ENCODE results near the gene SEC23A. TPM values are rescaled to one million over a fixed set of nuclear protein-coding genes. Genes with fewer than 3 reads are reported as not detected.

The SEC23A gene
- total and polyA plus RNA-seq, 2 donors (not counting 3 experiments of a cell fraction or from before 2014, with no cell fraction given) = 78.3 to 155 TPM

DNA sequence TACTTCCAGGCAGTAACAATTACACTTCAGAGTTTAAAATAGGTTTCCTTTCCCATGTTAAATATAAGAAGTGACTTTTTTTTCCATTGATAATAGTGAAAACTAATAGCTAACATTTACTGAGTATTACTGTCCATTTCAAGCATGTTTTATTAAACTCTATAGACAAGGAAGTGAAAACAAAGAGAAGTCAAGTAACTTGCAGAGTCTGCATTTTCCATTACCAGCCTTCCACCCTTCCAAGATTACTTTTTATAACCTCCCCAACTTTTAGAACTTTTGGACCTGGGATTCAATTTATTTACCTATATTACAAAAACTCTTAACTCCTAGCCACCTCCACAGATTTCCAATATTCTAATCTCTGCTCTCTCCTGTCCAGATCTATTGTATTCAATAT lies 67.7 kb downstream of the SEC23A start:
- peak; percentile 21 for FAIRE-seq
- ChIA-PET CTCF (interaction anchor here (0.6 to 2.4 kb wide), 19 partner anchors 8 to 1326 kb away, joined by 3 to 40 read pairs (median 6); partner anchors contain the start of genes SSTR1 and TRAPPC6B), POLR2A (interaction anchor here (1.2 kb wide), 1 partner anchor 68 kb away, joined by 4 read pairs; the partner anchor contains the start of gene SEC23A)
- peaks cover 3% of the 10 kb centered on the region for H4K20me1 ChIP-seq (replicated peaks; ENCODE audit: control insufficient read depth, extremely low read depth, insufficient read depth, low read length)
- dilution Hi-C loops (cut with MboI; ENCODE audit: extremely low pct_ligation_motif_present, low sequenced_read_pairs) = no loop called here
- no peak overlapping the region for H3K4me2 ChIP-seq (ENCODE audit: insufficient read depth, low read length)
- H3K4me1 ChIP-seq (ENCODE audit: control insufficient read depth, extremely low read depth, insufficient read depth, low read length) = no peaks in the 10 kb centered on the region
- intact Hi-C loops (cut with micrococcal nuclease) = no loop called here
- H3K79me2 ChIP-seq (ENCODE audit: control insufficient read depth, insufficient read depth, low read length) = no peaks in the 10 kb centered on the region
- no peak for TF ChIP-seq FOS (IDR thresholded peaks at IDR 0.05; ENCODE audit: borderline replicate concordance, insufficient read depth, low read length)
- TF ChIP-seq, protein P1, sequence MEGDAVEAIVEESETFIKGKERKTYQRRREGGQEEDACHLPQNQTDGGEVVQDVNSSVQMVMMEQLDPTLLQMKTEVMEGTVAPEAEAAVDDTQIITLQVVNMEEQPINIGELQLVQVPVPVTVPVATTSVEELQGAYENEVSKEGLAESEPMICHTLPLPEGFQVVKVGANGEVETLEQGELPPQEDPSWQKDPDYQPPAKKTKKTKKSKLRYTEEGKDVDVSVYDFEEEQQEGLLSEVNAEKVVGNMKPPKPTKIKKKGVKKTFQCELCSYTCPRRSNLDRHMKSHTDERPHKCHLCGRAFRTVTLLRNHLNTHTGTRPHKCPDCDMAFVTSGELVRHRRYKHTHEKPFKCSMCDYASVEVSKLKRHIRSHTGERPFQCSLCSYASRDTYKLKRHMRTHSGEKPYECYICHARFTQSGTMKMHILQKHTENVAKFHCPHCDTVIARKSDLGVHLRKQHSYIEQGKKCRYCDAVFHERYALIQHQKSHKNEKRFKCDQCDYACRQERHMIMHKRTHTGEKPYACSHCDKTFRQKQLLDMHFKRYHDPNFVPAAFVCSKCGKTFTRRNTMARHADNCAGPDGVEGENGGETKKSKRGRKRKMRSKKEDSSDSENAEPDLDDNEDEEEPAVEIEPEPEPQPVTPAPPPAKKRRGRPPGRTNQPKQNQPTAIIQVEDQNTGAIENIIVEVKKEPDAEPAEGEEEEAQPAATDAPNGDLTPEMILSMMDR (IDR thresholded peaks at IDR 0.05; ENCODE audit: extremely low read depth in 1 of 2, insufficient read depth in 1 of 2, low read depth in 1 of 2, low read length in 2 of 2) = no peak
- TF ChIP-seq GATA2 (IDR thresholded peaks at IDR 0.05; ENCODE audit: insufficient read depth, insufficient read length, low read depth, low read length) = no peak
- TF ChIP-seq EZH2 (IDR thresholded peaks at IDR 0.05; ENCODE audit: borderline replicate concordance, low read depth, low read length, severe bottlenecking) = no peak
- TF ChIP-seq, protein P2, sequence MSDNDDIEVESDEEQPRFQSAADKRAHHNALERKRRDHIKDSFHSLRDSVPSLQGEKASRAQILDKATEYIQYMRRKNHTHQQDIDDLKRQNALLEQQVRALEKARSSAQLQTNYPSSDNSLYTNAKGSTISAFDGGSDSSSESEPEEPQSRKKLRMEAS (IDR thresholded peaks at IDR 0.05; ENCODE audit: insufficient read depth, insufficient read length) = no peak
- TF ChIP-seq JUN (IDR thresholded peaks at IDR 0.05; ENCODE audit: borderline replicate concordance, insufficient read depth, insufficient read length, low read depth) = no peak
- TF ChIP-seq MYC (IDR thresholded peaks at IDR 0.05; ENCODE audit: low read depth, low read length) = no peak
- TF ChIP-seq POLR2AphosphoS5 (IDR thresholded peaks at IDR 0.05; ENCODE audit: insufficient read depth, low read depth, low read length) = no peak
- TF ChIP-seq POLR2A (IDR thresholded peaks at IDR 0.05; ENCODE audit: low read depth, low read length) = no peak
- no peak overlapping the region for H2AFZ ChIP-seq (ENCODE audit: low read depth, low read length)
- H3K36me3 ChIP-seq (ENCODE audit: control insufficient read depth in 2 of 2, extremely low read depth in 1 of 2, insufficient read depth in 2 of 2, low read length in 2 of 2) = peaks cover 11 to 31% of the 10 kb centered on the region in 2 experiments
- H3K9ac ChIP-seq (replicated peaks; ENCODE audit: extremely low read depth, insufficient read depth, low read length) = no peak overlapping the region
- H3K27ac ChIP-seq (ENCODE audit: insufficient read depth, low read depth, low read length) = no peak overlapping the region
- no TSS peak for BruUV-seq (replicated peaks)
- no peaks in the 10 kb centered on the region for H3K9me3 ChIP-seq (replicated peaks; ENCODE audit: control insufficient read depth, insufficient read depth, low read length)
- H3K27me3 ChIP-seq (ENCODE audit: control insufficient read depth in 2 of 2, insufficient read depth in 2 of 2, low read length in 2 of 2) = no peaks in the 10 kb centered on the region
- no peak overlapping the region for H3K4me3 ChIP-seq (replicated peaks in 1 of 3; ENCODE audit: insufficient read depth in 1 of 3, low read depth in 1 of 3, low read length in 3 of 3)
- no peaks in the 10 kb centered on the region for H3K9me1 ChIP-seq (replicated peaks; ENCODE audit: control insufficient read depth, extremely low read depth, insufficient read depth, low read length)
- no peak for DNase-seq (ENCODE audit: low read depth, low spot score)
